Muscle layer of colon (tissue), 2 donors: ENCODE data around the gene PADI3.

ENCODE experiments used
- H3K27ac ChIP-seq: one replicate; pipeline ENCODE4 v1.7.0; 2013; ENCODE audit warnings: low read depth, mild to moderate bottlenecking, low read length, moderate library complexity
- H3K27me3 ChIP-seq, 2 donors: one replicate each; pipeline ENCODE4 v1.7.0; 2013; ENCODE audit warnings: low read length in 2 of 2, mild to moderate bottlenecking in 2 of 2; ENCODE audit not compliant: insufficient read depth in 2 of 2, control insufficient read depth in 1 of 2
- H3K36me3 ChIP-seq: one replicate; pipeline ENCODE4 v1.7.0; 2013; ENCODE audit warnings: mild to moderate bottlenecking, low read length; ENCODE audit not compliant: insufficient read depth
- H3K4me1 ChIP-seq: one replicate; pipeline ENCODE4 v1.7.0; 2013; ENCODE audit warnings: mild to moderate bottlenecking, low read length; ENCODE audit not compliant: insufficient read depth
- H3K4me3 ChIP-seq, 2 donors: one replicate each; pipeline ENCODE4 v1.7.0; 2013; ENCODE audit warnings: low read length in 2 of 2, low read depth in 1 of 2, mild to moderate bottlenecking in 1 of 2, moderate library complexity in 1 of 2
- H3K9ac ChIP-seq: one replicate; pipeline ENCODE4 v1.7.0; 2013; ENCODE audit warnings: low read length
- H3K9me3 ChIP-seq: one replicate; pipeline ENCODE4 v1.7.0; 2013; ENCODE audit warnings: mild to moderate bottlenecking, low read length
- donor health status: abdominal sarcoma.
- donor health status: Adenocarcinoma of cecum.

The PADI3 gene

DNA sequence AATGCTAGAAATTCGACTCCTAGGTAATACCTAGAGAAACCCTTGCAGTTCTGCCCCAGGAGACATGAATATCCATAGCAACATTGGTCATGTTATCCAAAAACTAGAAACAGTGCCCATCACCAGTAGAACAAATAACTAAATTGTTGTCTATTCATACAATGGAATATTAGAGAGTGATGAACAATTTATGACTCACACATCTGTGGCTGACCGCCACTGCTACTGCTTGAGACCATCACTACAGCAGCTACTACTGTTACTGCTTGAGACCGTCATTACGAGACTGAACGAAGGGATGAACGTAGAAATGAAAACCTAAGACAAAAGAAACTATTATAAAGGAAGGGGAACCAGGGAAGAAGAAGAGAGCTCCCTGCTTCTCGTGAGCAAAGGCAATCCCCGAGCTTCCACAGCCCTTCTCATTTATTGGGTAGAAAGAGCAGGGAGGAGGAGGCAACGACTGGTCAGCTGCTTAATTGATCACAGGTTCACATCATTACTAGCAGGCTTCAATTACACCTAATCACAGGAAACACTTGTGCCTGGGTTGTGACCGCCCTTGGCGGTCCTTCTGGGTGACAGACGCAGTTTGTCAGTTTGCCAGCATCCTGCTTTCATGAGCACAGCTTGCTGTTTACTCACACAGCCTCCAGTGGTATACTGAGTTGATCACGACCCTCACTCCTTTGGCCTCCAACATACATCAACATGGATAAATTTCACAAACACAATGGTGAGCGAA is 45.0 kb downstream of the PADI3 start:
- H3K27me3 ChIP-seq, result no peaks in the 10 kb centered on the region
- H3K27ac ChIP-seq, result no peak overlapping the region
- H3K9ac ChIP-seq, result no peak overlapping the region
- no peak overlapping the region for H3K4me3 ChIP-seq
- H3K9me3 ChIP-seq, result no peaks in the 10 kb centered on the region
- H3K4me1 ChIP-seq, result no peaks in the 10 kb centered on the region
- H3K36me3 ChIP-seq, result no peaks in the 10 kb centered on the region

DNA sequence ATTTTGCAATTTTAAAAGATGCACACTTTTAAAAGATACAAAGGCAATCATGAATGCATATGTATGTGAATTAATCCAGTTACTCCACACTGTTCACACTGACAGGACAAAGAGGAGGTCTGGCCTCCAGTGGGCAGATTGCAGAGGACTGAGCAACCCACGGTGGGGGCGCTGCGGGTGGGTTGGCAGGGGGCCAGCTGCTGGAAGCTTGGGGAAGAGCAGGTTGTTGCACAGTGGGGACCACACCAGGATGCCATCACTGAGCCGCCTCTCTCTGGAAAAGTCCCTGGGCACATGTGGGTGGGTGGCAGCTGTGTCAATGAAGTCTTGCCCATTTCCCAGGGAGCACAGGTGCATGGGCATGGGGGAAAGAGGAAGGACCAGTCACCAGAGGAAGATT is 46.4 kb downstream of the PADI3 start:
- H3K27me3 ChIP-seq, result no peaks in the 10 kb centered on the region
- no peak overlapping the region for H3K9ac ChIP-seq
- H3K36me3 ChIP-seq, result no peaks in the 10 kb centered on the region
- H3K27ac ChIP-seq, result no peak overlapping the region
- no peaks in the 10 kb centered on the region for H3K4me1 ChIP-seq
- H3K4me3 ChIP-seq, result no peak overlapping the region
- no peaks in the 10 kb centered on the region for H3K9me3 ChIP-seq

DNA sequence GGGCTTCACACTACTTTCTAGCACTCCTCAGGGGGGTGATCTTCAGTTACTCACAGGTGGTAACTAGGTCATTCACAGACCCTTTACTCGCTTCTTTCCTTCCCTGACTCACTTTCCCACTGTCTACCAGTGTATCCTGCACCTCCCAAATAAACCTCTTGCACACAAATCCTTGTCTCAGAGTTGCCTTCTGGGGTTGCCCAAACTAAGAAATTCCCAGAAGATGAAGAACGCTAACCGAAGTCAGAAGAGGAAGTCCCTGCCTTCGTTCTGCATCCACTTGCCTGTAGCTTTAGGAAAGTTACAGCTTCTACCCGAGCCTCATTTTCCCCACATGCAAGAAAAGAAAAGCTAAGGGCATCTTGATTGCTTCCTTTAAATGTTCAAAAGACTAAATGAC is 47.2 kb downstream of the PADI3 start:
- H3K4me3 ChIP-seq, result no peak overlapping the region
- no peaks in the 10 kb centered on the region for H3K4me1 ChIP-seq
- H3K9ac ChIP-seq, result no peak overlapping the region
- H3K36me3 ChIP-seq, result no peaks in the 10 kb centered on the region
- H3K9me3 ChIP-seq, result no peaks in the 10 kb centered on the region
- H3K27ac ChIP-seq, result no peak overlapping the region
- no peaks in the 10 kb centered on the region for H3K27me3 ChIP-seq

GRCh38 chr1:17297991-17298390 is 49.1 kb downstream of the PADI3 start:
- no peak overlapping the region for H3K9ac ChIP-seq
- H3K27ac ChIP-seq, result no peak overlapping the region
- H3K27me3 ChIP-seq, result no peaks in the 10 kb centered on the region
- no peaks in the 10 kb centered on the region for H3K36me3 ChIP-seq
- no peaks in the 10 kb centered on the region for H3K4me1 ChIP-seq
- H3K9me3 ChIP-seq, result no peaks in the 10 kb centered on the region
- no peak overlapping the region for H3K4me3 ChIP-seq

DNA sequence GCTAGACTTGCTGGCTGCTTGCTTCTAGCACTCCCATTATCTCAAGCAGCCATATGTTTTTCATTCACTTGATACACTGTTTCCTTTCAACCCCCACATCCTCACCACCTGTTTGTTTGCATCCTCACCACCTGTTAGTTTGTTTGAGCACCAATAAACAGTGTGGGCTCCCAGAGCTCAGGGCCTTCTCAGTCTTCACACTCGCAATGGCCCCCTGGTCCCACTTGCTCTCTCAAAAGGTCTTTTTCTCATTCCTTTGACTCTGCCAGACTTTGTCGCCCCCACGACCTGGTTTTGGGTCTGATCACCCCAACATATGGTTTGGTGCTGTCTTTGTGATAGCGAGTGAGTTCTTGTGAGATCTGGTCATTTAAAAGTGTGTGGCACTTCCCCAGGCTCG is 52.9 kb downstream of the PADI3 start:
- H3K36me3 ChIP-seq, result no peaks in the 10 kb centered on the region
- H3K27ac ChIP-seq, result no peak overlapping the region
- H3K27me3 ChIP-seq, result no peaks in the 10 kb centered on the region
- H3K9me3 ChIP-seq, result no peaks in the 10 kb centered on the region
- H3K4me3 ChIP-seq, result no peak overlapping the region
- H3K4me1 ChIP-seq, result no peaks in the 10 kb centered on the region
- no peak overlapping the region for H3K9ac ChIP-seq

DNA sequence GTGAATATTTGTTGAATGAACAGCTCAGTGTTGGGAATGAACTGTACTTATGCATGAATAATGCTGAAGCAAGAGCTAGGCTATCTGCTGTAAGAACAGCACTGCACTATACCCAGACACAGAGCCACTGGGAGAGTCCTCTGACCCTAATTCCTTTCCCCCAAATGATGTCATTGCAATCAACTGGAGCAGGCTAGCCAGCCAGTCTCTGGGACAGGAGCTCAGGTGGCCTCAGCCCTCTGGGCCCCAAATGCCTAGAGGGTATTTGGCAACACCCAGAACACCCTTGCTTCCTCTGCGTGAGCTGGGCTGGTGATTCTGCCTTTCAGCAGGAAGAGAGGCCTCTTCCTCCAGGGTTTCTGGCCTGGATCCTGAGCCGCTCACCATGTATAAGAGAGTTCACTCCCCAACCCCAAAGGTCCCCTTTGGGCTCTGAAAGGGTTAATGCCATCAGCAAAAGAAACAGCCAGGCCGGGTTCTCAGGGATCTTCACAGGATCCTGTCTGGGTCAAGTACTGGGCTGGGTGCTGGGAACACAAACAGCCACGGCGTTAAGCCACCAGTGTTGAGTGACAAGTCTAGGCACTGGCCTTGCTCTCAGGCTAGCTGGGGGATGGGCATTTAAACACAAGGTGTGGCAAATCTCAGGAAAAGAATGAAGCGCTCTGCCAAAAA is 55.4 kb downstream of the PADI3 start:
- no peaks in the 10 kb centered on the region for H3K27me3 ChIP-seq
- H3K9ac ChIP-seq, result no peak overlapping the region
- no peaks in the 10 kb centered on the region for H3K36me3 ChIP-seq
- H3K4me1 ChIP-seq, result no peaks in the 10 kb centered on the region
- H3K27ac ChIP-seq, result no peak overlapping the region
- H3K9me3 ChIP-seq, result no peaks in the 10 kb centered on the region
- H3K4me3 ChIP-seq, result no peak overlapping the region

DNA sequence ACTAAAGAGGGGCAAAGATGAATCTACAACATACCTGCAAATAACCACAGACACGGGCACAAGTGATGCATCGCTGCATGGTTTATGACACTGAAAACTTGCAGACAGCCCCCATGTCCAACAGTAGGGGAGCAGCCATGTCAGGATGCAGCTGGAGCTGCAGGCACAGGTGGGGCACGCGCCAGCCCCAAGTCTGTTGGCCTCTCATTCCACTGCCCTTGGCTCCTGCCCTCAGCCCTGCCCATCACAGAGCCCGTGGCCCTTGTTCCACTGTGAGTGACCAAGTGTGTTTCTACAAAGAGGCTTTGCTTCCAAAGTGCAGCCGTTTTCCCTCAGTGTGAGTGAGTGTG is 55.9 kb downstream of the PADI3 start:
- H3K27me3 ChIP-seq, result peaks cover 0 to 4% of the 10 kb centered on the region in 2 donors
- H3K4me1 ChIP-seq, result no peaks in the 10 kb centered on the region
- H3K27ac ChIP-seq, result no peak overlapping the region
- no peaks in the 10 kb centered on the region for H3K9me3 ChIP-seq
- no peak overlapping the region for H3K9ac ChIP-seq
- no peak overlapping the region for H3K4me3 ChIP-seq
- H3K36me3 ChIP-seq, result no peaks in the 10 kb centered on the region

GRCh38 chr1:17305576-17306095 is 56.7 kb downstream of the PADI3 start:
- Histone ChIP-seq H3K27me3 (peaks cover 0 to 10% of the 10 kb centered on the region in 2 donors), H3K4me3 (no peak overlapping the region), H3K9me3 (no peaks in the 10 kb centered on the region), H3K27ac (no peak overlapping the region), H3K9ac (no peak overlapping the region), H3K4me1 (no peaks in the 10 kb centered on the region), H3K36me3 (no peaks in the 10 kb centered on the region)

- Histone ChIP-seq H3K4me1 (no peaks in the 10 kb centered on the region), H3K27ac (no peak overlapping the region)
These were observed 57.5 kb downstream of the PADI3 start for GRCh38 chr1:17306407-17306806.

DNA sequence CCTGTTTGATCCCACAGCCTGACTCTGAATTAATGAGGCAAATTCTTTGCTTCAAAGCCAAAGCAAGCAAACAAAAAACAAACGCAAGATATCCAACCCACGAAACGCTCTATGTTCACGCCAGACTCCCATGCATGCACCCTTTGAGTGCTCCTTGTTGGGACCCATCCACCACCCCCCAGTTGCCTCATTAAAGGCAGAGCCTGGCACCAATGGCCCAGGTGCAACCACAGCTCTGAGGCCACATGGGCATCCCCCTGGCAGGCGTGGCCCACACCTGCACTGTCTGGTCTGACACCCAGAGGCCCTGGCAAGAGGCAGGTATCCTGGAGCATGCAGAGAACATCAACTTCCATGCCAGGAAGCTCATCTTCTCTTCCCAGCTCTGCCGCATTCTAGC is 58.0 kb downstream of the PADI3 start:
- H3K9ac ChIP-seq, result no peak overlapping the region
- H3K9me3 ChIP-seq, result no peaks in the 10 kb centered on the region

More at GRCh38 chr1:17306407-17306806, 57.5 kb downstream of the PADI3 start:
- no peak overlapping the region for H3K4me3 ChIP-seq
- peaks cover 0 to 10% of the 10 kb centered on the region in 2 donors for H3K27me3 ChIP-seq
- H3K36me3 ChIP-seq, result no peaks in the 10 kb centered on the region
- no peaks in the 10 kb centered on the region for H3K9me3 ChIP-seq
- H3K9ac ChIP-seq, result no peak overlapping the region

DNA sequence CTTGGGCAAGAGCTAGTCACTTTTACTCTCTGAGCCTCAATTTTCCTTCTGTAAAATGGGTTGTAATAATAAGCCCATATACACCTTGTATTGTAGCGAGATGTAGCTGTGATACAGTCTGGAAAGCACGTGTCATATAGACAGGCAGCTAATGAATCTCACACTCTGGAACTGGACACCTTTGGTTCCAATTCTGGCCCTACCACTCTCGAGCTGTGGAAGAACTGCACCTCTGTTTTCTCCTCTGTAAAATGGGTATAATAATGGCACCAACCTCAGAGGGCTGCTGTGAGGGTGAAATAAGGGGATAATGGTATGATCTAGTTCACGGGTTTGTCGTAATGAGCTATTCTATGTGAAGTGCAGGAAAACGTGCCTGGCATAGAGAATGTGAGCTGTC is 58.4 kb downstream of the PADI3 start:
- H3K4me3 ChIP-seq, result no peak overlapping the region
- H3K36me3 ChIP-seq, result no peaks in the 10 kb centered on the region
- H3K27me3 ChIP-seq, result peaks cover 0 to 10% of the 10 kb centered on the region in 2 donors
- H3K27ac ChIP-seq, result no peak overlapping the region
- H3K4me1 ChIP-seq, result no peaks in the 10 kb centered on the region
- H3K9me3 ChIP-seq, result no peaks in the 10 kb centered on the region
- H3K9ac ChIP-seq, result no peak overlapping the region

More for the DNA sequence above, 58.0 kb downstream of the PADI3 start:
- Histone ChIP-seq H3K4me1 (no peaks in the 10 kb centered on the region), H3K27ac (no peak overlapping the region), H3K36me3 (no peaks in the 10 kb centered on the region), H3K27me3 (peaks cover 0 to 10% of the 10 kb centered on the region in 2 donors), H3K4me3 (no peak overlapping the region)
